NCI-H446 treated with DMSO at 0.1 percent for 48 hours (cell line): Measurements from ENCODE around the gene MYCBPAP.
A peak's percentile ranks its signal among the peaks of the same experiment; 100 is the strongest.

Experiments
- DNase-seq: peaks from one replicate; lab custom pipeline; 2025; lab: John Stamatoyannopoulos, UW

MYCBPAP gene

DNA sequence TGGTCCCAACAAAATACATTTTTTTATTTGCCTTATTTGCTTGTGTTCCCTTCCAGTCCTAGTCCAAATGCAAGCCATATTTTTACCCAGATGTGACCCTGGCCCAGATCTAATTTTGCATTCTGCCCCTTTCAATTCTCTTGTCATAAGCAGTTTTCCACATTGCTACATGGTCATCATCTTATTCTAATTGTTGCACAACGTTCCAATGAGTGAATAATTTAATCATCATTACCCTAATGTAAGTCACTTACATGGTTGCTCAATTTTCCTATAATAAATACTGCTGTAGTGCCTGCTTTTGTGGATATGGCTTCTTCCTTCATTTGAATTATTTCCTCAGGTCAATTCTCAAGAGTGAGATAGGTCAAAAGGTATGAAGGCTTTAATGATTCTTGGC is 16.7 kb upstream of the MYCBPAP start:
- no peak for DNase-seq

- no peak for DNase-seq
Observed at GRCh38 chr17:50492214-50492613, 16.0 kb upstream of the MYCBPAP start.

DNA sequence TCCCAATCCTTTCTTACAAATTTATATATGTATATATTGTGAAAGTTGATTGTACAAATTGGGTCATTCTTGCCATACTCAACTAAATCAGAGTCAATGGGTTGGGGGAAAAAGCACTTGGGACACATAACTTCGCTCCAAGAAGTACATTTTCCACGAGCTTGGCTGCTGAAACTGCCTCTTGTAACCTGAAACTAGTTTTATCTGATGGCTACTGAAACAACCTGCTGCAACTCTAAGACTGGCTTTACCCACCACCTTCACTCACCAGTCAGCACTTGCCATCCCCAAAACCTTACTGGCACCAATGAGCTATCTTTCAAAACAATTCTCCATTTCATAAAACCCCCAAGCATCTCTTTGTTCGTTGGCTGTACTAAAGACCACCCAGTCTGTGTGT is 14.5 kb upstream of the MYCBPAP start:
- no peak for DNase-seq

- no peak for DNase-seq
Observed at GRCh38 chr17:50495217-50495823, 12.9 kb upstream of the MYCBPAP start.

DNA sequence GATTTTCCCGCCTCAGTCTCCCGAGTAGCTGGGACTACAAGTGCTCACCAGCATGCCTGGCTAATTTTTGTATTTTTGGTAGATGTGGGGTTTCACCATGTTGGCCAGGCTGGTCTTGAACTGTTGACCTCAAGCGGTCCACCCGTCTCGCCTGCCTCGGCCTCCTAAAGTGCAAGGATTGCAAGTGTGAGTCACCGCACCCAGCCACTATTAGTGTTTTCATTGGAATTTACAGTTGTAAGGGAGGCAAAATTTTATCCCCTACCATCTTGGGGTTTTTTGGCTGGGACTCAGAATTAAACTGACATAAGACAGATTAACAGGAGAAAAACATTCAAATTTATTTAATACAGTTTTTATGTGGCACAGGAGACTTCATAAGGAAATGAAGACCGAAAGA is 12.3 kb upstream of the MYCBPAP start:
- no peak for DNase-seq

DNA sequence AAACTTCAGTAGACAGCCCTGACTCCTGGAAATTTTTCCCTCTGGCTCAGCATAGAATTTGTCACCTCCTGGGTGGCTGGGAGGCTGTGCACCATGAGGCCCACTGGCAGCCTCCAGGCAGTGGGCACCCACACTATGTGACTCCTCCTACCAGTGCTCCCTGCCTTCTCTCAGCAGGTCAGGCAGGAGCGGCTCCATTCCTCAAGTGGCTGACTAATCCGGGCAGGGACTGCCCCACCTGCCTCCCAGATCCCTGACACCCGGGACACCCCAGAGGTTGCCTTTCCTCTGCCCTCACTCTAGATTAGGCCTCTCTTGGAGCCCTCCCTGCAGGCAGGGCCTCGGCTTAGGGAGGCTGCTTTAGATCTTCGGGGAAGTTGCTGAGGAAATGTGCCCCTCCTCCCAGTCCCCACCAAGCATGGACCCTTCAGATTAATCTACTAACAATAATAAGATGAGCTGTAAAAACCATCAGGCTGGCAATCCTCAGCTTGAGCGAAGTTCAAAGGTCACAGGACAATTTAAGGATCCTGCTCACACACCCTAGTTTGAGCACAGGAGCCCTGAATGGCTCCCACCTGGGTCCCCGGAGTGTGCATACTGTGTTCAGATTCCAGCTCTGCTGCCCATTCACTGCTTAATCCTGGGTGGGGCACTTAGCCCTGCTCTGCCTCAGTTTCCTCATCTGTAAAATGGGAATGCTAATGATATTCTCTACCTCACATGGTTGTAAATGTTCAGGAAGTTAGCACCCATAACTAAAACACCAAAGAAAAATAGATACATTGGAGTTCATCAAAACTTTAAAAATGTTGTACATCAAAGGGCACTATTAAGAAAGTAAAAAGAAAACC is 10.0 kb upstream of the MYCBPAP start:
- no peak for DNase-seq

DNA sequence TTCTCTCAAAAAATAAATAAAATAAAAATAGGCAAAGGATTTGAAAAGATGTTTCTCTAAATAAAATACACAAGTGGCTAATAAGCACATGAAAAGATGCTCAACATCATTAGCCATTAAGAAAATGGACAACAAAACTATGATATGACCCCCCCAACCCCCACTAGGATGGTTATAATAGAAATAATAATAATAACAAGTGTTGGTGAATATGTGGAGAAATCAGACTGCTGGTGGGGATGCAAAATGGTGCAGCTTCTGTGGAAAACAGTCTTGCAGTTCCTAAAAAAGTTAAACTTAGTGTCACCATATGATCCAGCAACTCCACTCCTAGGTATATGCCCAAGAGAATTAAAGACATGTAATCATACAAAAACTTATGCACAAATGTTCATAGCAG is 9.0 kb upstream of the MYCBPAP start:
- DNase-seq, result no peak

- DNase-seq, result no peak
Observed at GRCh38 chr17:50499721-50500120, 8.5 kb upstream of the MYCBPAP start.

GRCh38 chr17:50501054-50501453 is 7.2 kb upstream of the MYCBPAP start:
- DNase-seq, result no peak

- no peak for DNase-seq
Observed at GRCh38 chr17:50502301-50502990, 5.8 kb upstream of the MYCBPAP start.

DNA sequence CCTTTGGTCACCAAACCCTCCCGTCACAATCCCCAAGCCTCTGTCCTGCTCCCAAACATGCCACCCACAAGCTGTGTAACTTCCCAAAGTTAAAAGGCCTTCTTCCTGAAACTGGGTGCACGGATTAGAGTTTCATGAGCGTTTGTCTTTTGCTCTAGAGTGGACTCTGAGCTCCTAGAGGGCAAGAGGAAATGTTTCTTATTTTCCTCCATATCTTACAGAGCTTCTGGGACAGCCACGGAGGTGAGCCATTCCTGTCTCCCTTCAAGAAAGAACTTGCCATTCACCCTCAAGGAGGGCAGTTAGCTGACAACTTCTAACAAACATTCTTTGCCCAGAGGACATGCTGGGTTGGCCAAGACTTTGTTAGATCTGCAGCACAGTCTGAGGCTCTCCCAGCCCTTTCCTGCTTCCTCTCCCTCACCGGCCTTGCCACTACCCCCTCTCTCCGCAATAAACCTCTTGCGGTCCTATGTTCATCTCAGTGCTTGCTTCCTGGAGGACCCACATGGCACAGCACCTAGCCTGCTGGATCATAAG is 2.6 kb upstream of the MYCBPAP start:
- DNase-seq, result no peak

DNA sequence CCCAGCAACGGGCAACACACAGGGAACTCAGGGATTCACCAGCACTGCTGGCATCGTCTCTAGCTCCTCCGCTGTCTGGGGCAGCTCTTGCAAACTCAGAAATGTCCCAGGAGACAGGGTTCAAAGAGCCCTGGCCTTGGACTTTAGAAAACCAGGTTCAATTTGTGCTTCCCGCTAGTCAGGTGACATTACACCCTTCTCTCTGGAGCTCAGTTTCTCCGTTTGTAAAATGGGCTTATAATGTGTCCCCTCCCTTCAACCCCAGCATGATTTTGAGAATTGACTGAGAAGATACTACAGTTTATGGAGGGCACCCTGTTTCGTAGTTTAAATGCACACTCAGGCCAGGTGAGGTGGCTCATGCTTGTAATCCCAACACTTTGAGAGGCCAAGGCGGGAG is 1.9 kb upstream of the MYCBPAP start:
- DNase-seq, result no peak

DNA sequence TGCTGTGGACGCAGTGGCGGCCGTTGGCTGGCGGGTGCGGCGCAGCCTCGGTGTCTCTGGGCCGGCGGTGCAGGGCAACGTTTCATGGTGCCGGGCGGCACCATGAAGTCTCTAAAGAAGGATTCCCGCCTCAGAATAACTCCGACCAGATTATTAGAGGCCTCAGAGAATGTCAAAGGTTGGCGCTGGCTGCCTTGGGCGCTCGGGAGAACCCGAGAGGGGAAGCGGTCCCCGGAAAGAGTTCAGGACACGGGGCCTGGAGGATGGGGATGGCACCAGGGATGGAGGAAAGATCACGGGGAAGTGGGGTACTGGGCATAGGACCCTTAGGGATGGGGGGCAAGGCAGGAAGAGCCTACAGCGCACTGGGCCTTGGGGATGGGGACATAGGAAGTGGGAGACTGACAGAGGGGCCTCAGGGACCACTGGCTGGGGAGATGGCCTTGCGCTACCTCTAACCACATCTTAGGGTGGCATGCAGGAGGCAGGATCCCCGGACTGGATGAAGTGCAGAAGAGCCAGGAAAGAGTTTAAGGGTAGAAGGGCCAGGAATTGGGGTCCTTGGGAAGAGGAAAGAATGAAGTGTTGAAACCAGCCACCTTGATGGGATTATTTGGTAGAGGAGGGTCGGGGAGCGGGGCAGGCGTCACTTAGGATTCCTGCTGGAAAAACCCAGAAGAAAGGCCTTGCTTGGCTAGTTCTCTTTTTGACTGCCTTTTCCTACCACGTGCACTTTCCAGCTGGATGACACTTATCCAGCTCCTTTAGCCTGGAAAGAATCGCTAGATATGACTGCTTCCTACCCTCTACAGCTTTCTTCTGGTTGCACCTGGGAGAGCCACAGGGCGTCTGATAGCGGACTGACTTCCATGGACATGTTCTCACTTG is 578 bp downstream of the MYCBPAP start:
- no peak for DNase-seq

- no peak for DNase-seq
Observed at GRCh38 chr17:50511058-50511457, 2.8 kb downstream of the MYCBPAP start.

GRCh38 chr17:50513495-50513894 is 5.3 kb downstream of the MYCBPAP start:
- no peak for DNase-seq

- no peak for DNase-seq
Observed at GRCh38 chr17:50514388-50514787, 6.1 kb downstream of the MYCBPAP start.

- no peak for DNase-seq
Observed at GRCh38 chr17:50514936-50515702, 6.9 kb downstream of the MYCBPAP start.

DNA sequence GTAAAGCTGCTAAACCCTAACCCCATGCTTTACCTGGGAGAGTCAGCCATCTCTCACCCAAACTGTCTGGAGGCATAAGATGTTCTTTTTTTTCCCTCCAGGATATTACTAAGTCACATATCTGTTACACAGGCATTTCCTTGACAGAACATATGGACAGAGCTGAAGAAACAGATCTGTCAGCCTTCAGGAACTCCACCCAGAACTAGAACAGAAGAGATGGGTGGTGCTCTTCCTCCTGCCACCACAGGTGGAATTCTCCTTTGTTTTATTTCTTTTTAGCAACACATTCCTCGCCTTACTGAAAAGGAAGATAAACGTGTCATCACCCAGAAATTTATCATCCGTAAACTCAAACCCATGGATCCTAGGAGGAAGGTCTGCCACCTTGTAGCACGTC is 8.8 kb downstream of the MYCBPAP start:
- no peak for DNase-seq

DNA sequence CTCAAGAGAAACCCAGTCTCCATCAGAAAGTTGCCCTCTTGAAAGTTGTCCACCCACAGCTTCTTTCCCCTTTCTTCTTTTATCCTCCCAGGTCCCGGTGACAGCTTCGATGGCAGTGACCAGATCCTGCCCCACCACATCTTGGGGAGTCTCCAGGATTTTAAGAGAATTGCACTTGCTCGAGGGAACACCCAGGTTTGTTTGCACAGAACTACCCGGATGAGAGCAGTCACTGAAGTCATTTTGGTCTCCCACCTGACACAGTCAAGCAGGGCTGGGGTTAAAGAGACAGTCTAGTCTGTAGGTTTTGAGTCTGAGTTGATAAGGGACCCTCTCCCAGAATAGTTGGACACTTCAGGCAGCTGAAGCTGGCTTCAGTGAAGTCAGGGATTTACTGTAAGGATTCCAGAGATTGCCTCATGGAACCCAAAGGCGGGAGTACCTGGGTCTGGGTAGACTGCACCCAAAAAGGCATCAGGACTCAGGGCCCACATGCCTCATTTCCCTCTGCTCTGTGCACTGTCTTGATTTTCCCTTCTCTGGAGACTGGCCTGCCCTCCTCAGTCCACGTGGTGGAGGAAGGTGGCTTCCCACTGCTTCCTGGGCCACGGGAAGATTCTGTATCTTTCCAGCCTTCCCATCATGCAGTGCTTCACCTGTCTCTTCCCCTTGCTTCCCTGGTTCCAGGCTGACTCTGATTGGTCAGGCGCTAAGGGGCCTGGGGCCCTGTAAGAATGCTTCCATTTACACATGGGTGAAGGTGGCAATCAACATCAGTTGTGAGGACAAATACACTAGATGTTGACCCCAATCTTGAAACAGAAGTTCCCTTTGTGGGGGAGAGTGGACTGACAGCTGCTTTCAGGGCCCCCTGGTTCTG is 9.5 kb downstream of the MYCBPAP start:
- no peak for DNase-seq

DNA sequence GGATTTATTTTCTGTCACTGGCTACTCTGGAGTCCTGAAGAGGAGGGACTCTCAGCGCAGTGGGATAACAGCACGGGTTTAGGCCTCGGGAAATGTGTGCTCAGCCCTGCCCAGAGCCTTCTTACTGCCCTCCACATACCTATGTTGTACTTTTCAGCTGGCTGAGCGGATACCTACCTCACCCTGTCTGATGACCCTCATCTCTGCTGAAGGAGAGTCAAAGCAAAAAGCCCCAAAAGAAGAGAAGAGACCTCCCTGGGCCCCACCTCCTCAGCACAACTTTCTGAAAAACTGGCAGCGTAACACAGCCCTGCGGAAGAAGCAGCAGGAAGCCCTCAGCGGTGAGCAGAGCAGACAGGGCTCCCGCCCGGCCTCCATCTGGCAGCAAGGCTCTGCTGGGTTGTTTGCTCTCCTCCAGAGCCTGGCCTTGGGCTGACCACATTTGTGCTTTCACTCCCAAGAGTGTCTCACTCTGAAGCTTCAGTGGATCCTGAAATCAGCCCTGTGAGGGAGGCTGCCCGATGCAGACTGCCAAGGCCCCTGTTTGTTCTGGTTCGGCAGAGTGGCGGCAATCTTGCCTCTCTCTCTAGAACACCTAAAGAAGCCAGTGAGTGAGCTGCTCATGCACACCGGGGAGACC is 10.3 kb downstream of the MYCBPAP start:
- DNase-seq, result peak; percentile 31
